HG02870 (cell line): ENCODE results near the gene CCDC122.

Experiments
- ATAC-seq: cut with Tn5 transposase; IDR thresholded peaks from one replicate; pipeline ENCODE4 v1.9.1; 2021; ENCODE audit warnings: mild to moderate bottlenecking, moderate library complexity; ENCODE audit not compliant: unreplicated experiment

The CCDC122 gene

GRCh38 chr13:43805071-43805468, 74.5 kb downstream of the CCDC122 start:
- ATAC-seq = no peak

DNA sequence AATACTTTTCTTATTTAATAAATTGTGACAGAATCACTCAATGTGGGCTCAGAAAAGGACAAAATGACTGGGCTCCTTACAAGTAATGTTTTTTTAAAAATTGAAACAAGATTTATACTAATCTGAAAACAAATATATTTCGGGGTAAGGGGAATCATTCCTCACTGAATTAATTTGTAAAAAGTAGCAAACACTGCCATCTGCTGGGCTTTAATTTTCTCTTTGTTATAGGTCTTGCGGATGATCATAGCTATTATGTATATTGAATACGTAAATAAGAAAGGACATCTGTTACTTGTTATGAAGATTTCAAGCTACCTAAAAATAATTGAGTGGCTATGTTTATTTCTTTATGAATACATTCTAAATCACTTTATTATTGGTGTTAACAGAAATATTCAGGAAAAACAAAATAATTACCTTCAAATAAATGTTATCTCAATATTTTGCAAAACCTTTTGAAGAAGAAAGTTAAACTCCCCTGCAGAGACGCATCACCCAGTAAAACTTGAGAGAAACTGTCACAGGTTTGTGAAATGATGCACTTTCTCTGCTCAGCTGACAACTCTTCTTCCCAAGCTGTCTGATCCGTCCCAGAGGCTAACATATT, 75.0 kb downstream of the CCDC122 start:
- ATAC-seq = no peak

GRCh38 chr13:43802511-43802910, 77.0 kb downstream of the CCDC122 start:
- no peak for ATAC-seq

- ATAC-seq = no peak
These were observed 78.7 kb downstream of the CCDC122 start for GRCh38 chr13:43800828-43801227.

GRCh38 chr13:43799191-43799590, 80.3 kb downstream of the CCDC122 start:
- ATAC-seq = no peak

- no peak for ATAC-seq
These were observed 81.7 kb downstream of the CCDC122 start for GRCh38 chr13:43797869-43798268.

DNA sequence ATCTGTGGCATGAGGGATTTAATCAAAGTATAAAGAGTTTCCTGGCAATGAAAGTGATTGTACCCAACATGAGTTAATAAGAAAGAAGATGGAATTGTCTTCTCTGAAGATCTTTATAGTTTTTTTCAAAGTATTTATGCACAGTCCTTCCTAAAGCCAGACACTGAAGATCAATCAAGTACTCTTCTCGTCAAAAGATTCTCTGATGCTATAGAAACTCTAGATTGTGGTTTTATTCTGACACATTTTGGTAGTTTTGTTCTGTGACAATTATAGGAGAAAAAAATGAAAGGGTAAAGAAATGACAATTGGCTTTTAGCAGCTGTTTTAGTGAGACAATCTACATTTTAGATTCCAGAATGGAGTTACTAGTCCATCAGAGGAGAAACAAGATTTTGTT, 82.4 kb downstream of the CCDC122 start:
- ATAC-seq = no peak

DNA sequence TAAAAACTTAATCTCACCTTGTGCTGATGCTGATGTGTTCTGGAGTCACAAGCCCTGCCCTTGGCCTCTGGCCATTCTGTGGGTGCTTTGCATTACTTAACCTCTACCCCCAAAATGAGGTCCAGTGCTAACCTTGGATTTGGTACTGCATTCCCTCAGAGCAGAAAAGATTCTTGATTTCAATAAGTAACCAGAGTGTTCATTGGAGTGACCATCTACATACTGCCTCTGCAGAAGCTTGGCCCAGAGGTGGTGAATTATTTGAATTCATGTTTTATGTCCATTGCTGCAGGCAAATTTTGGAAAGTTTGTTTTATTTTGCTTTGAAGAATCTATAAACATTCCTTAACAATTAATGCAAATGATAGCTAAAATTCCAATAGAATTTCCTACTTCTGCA, 85.1 kb downstream of the CCDC122 start:
- no peak for ATAC-seq

DNA sequence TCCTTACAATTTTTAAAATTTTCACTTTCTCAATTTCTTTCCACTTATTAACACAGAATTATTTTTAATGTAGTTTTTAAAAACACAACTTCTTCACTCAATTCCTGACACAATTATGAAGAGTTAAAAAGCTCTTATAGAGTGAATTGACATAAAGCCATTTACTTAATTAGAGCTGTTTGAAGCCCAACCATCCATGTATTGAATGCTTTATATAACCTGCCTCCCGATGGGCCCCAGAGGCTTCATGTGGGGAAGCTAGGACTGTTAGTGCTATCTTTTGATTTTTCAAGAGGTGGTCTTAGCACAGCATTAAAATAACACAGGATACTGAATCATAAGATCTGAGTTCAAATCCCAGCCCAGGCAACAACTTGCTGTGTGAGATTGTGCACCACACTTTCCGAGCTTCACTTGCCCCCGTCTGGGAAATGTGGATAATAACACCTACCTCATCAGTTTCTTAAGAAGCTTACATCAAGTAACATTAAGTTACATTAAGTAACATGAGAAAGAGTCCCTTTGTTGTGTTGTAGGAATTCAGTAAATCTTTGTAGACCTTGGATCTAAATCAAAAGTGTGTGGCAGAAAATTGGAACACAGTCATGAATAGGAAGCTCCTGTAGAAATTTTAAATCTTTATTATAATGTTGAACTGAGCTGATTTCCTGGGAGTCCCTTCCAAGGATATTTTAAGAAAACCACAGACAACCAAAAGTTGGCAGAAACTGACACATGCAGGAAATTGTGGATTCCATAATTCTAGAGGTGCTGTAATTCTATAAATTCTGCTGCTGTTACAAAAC, 87.3 kb downstream of the CCDC122 start:
- no peak for ATAC-seq

- no peak for ATAC-seq
These were observed 91.5 kb downstream of the CCDC122 start for GRCh38 chr13:43787997-43788396.

GRCh38 chr13:43787518-43787891, 92.0 kb downstream of the CCDC122 start:
- ATAC-seq = no peak

DNA sequence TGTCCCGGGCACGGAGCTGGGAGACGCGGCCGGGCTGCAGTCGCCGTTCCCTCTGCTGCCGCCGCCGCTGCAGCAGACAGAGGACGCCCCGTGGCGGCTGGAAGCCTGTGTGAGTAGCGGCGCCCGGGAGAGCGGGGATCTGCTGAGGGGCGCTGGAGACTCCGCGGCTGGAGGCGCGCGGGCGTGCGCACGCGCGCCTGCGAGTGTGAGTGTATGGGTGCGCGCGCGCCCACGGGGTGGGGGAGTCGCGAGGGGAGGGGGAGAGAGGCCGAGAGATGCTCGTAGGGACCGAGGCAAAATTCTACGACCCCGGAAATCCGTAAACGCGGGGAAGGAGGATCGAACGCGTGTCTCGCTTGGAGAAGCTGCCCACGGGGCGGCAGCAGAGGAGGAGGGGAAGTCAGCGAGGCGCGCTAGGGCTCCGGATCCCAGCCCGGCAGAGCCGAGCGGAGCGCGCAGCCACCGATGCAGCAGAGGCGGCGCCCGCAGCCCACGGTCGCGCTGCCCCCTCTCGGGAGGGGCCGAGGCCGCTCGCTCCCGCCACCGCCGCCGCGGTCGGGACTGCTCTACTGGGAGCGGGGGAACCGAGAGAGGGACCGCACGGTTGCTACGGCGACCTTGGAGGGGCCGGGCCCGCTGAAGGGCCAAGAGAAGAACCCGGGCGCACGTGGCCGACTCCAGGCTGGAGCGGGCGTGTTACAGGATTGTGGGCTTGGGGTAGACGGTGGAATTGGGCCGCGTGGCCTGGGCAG, 92.6 kb downstream of the CCDC122 start, which contains the start of gene ENOX1:
Gene ENOX1, minus strand, starts transcription at position 207 of the 752 bp plus-strand sequence.
- ATAC-seq = no peak

DNA sequence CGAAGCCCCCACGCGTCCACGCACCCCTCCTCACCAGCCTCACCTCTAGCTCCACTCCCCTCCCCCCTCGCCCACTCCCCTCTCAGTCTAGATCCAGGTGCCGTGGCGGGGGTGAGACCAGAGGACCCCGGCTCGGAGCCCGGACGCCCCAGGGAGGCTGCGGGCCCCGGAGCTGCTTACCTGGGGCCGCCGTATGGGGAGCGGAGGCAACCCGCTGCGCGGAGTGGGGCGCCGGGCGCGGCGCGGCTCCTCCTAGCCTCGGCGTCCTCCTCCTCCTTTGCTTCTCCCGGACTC, 93.1 kb downstream of the CCDC122 start:
- no peak for ATAC-seq
